Right ventricle myocardium inferior (tissue), 1 donor: ENCODE data around the gene GPX4. TPM values are rescaled to one million over a fixed set of nuclear protein-coding genes. Genes with fewer than 3 reads are reported as not detected.

Experiments used
- ATAC-seq: fragments of 200-7000 bp; cut with Tn5 transposase; one replicate; pipeline ENCODE4 v1.9.1; 2020; ENCODE audit warnings: mild to moderate bottlenecking, moderate library complexity
- DNase-seq: peaks from one replicate; pipeline ENCODE4 v3.0.0; 2021; ENCODE audit errors: missing footprints
- intact Hi-C: fragments of 100-400 bp; cut with DNase I; formaldehyde crosslinking; loops from one replicate; pipeline ENCODE4 v1.11.0; 2022
- total RNA-seq: library from RNA; stranded (reverse); fragmentation: NEBNext Ultra II Directional; extraction: Animal tissue kit (Norgen Biotek cat#: 25700); gene quantifications from one replicate; pipeline ENCODE4 v1.2.1, GENCODE V29; 2021
- donor health status: DM: no; HTN: yes; CAD: no; lungs with severe emphysema.

GPX4 gene
- total RNA-seq, 1 donor from 2014 or later: 361 TPM

DNA sequence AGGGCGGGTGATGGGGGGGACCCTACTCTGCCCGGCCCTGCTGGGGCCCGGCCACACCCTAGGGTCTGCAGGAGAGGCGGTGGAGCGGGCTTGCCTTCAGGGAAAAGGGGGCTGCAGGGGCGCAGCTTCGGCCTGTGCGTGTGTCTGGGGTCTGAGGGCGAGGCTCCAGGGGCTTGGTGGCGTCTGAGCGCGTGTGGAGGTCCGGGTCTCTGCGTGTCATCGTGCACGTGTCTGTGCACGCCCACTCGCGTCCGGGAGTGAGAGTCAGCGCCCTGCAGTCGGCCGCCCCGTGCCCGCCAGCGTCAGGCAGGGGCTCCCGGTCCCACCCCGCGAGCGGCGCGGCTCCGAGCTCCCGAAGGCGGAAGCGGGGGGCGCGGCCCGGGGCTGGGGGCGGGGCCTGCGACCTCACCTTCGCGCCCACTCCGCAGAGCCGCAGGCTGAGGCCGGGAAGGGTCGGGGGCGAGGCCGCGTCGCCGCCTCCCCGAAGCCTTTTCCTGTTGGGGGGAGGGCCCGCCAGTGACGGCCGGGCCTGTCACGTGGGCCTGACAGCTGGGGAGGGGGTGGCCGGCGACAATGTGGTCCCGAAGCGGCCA is 37.0 kb upstream of the GPX4 start, which contains the start of gene ARHGAP45:
ARHGAP45 (plus strand) TSS at position 420 of the 593 bp plus-strand sequence. CDS start 239 bp downstream, outside the sequence.
- intact Hi-C loops: no loop called here
- peak; percentile 67 for DNase-seq
- peak; percentile 15 for ATAC-seq

DNA sequence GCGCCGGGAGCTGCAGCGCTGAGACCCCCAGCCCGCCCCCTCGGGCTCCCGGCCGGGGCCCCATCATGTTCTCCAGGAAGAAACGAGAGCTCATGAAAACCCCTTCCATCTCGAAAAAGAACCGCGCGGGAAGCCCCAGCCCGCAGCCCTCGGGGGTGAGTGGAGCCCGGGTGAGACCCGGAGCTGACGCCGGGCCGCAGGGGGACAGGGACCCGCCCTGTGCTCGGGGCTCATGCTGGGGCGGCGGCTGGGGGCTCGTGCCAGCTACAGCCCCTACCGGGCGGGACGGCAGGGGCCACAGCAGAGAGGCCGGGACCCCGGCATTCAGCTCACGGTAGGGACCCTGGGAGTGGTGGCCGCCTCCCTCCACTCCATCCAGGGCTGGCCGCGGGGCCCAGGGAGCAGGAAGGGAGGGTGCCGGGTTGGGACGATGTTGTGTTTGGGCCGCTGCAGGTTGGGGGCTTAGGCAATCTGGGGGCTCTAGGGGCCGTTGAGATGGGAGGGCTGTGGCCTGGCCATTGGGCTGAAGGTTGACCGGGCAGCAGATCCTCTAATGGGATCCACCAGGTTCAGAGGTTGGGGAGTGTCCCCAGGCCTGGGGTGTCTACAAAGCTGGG is 36.3 kb upstream of the GPX4 start:
- ATAC-seq (peak; percentile 3), DNase-seq (no peak)
- intact Hi-C loops: no loop called here

DNA sequence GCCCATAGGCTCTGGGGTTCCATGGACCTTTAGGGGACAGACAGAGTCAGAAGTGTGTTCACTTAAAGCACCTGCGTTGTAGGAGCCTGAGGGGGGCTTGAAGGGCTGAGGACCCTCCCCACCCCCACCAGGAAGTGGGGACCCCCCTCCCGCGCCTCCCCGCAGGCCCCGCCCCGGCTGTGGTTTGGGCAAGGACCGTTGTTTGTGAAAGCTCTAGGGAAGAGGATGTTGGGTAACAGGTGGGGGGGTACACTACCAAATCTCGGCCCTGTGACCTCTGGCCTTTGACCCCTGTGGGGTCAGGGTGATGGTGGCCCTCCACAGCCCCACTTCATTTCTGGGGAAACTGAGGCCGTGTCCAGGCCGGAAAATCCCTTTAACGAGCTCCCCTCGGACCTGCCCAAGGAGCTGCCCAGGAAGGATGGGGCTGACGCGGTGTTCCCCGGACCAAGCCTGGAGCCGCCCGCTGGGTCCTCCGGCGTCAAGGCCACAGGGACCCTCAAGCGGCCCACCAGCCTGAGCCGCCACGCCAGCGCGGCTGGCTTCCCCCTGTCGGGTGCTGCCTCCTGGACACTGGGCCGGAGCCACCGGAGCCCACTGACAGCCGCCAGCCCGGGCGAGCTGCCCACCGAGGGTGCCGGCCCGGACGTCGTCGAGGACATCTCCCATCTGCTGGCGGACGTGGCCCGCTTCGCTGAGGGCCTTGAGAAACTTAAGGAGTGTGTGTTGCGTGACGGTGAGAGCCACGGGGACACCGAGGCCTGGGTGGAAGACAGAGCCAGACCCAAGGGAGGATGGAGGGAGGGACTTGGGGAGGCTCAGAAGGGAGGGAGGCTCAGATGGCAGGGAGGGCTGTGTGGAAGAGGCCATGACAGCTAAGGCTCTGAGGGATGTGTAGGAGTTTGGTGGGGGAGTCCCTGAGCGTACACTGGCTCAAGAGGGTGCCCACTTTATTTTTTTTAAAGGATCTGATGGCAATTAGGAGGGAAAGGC is 35.5 kb upstream of the GPX4 start:
- ATAC-seq (peak; percentile 37), DNase-seq (peak; percentile 88)
- intact Hi-C loops: no loop called here

DNA sequence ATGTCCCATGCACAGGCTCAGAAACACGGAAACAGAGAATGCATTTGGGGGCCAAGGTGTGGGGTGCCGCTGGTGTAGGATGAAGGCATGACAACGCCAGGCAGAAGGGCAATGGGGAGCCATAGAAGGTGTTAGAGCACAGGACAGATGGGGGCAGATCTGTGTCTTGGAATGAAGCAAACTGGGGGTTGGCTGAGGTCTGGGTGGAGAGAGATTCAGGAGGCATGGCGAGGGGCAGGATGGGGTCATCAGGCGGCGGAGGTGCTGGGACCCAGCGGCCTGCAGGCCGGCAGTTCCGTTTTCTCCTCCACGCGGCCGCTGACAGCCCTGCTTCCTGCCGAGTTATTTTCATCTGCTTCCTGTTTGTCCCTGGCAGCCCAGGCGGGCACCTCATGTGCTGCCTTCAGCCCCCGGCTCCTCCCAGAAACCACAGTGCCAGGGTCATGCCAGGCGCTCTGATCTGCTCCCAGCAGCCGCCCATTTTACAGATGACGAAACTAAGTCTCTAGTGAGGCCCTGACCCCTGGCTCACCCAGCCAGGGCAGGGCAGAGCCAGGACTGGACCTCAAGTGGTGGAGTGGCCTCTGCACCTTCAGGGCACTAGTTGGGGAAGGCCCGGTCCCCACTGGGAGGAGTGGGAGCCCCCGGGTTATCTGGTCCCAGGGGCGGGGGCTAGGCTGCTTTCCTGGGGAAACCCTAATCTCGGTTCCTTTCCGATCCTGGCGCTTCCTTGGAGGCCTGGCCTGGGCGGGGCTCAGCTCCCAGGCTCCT is 34.6 kb upstream of the GPX4 start:
- DNase-seq: peak; percentile 96
- intact Hi-C loops: no loop called here
- ATAC-seq: peak; percentile 42

DNA sequence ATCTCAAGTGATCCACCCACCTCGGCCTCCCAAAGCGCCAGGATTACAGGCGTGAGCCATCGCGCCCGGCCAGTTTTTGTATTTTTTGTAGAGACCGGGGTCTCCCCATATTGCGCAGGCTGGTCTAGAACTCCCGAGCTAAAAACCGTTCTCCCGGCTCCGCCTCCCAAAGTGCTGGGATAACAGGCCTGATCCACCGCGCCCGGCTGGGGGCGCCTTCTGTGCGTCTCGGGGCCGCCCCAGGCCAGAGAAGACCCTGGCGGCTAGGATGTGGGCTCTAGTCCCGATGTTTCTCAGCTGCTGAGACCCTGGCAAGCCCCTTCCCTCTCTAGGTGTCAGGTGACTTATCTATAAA is 33.2 kb upstream of the GPX4 start:
- no peak for ATAC-seq
- DNase-seq: no peak
- intact Hi-C loops: no loop called here

DNA sequence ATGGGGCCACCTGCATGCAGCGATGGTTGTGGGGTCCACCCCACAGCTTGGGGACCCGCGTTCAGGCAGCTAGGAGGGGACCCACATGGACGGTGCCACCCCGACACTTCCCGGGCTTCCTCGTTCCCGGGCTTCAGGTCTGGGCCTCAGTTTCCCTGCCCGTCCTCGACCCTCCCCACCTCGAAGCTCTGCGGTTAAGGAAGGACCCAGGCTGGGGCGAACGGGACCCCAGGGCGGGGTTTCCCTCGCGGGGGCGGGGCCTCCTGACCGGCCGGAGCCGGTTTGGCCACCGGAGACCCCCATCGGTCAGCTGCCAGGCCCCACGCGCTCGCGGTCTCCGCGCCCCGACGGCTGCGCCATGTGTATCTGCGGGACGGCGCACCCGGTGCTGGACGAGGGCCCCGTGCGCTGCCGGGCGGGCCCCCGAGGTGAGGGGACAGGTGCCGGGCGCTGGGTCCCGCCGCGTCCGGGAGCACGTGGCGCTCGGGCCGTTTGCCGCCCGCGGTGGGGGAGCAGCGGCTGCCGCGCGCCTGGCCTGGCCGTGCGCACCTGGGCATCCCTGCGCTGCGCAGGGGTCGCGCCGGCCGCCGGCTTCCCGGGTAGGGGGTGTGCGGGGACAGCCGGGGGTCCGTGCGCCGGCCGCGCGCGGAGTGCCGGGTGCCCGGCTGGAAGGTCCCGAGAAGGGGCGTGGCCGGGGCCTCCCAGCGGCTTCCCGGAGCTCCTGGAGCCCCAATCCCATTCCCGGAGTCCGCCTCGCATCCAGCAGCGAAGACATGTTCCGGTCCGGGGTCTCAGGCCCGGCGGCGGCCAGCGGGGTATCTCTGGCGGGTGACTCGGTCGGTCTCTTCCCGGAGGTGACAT is 32.6 kb upstream of the GPX4 start:
- no peak for ATAC-seq
- peak; percentile 53 for DNase-seq
- intact Hi-C loops: no loop called here

DNA sequence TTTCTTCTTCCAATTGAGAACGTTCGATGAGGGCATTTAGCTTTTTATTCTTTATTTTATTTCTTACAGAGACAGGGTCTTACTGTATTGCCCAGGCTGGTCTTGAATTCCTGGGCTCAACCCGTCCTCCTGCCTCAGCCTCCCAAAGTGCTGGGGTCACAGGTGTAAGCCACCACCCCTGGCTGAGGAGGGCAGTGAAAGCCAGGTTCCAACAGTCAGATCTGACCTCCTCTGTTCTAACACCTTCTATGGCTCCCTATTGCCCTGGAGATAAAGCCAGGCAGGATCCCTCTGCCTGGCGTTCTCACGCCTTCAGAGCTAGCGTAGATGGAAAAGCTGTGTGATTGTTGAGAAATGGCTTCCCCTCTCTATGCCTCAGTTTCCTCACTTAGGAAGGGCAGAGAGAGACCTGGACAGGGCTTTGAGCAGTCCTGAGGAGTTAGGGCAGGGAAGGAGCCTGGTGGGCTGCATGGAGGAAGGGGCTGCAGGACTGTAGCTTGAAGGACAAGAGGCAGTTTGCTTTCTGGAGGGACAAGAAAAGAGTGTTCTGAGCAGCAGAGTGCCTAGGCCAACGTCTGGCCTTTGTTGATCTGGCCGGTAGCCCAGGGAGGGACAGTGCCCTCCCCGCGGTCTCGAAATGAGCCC is 31.3 kb upstream of the GPX4 start:
- intact Hi-C loops: no loop called here
- ATAC-seq (no peak), DNase-seq (no peak)

DNA sequence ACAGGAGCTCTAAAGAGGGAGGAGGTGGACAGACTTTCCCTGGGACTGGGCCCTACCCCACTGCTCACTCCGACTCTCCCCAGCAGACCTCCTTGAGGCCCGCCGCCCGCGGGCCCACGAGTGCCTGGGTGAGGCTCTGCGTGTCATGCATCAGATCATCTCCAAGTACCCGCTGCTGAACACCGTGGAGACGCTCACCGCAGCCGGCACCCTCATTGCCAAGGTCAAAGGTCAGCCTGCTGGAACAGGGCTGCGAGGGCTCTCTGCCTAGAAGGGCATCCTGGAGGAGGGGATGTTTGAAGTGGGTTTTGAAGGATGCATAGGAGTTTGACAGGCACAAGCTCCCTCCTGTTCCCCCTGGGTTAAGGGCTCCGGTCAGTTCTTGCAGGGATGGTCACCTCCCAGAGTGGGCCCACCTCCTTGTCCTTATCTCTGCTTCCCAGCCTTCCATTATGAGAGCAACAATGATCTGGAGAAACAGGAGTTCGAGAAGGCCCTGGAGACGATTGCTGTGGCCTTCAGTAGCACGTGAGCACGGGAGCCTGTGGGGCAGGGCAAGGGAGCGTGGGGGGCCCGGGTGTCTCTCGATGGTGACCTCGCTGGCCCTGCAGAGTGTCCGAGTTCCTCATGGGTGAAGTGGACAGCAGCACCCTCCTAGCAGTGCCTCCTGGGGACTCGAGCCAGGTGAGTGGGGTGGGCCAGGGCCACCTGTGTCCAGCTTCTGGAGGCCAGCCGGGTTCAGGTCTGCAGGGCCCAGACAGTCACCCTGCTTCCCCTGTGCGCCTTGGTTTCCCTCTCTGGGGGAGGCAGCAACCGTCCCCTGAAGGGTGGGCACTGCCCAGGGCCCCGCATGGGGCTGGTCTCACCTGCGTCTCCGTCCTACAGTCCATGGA is 30.5 kb upstream of the GPX4 start:
- intact Hi-C loops: no loop called here
- ATAC-seq: no peak
- no peak for DNase-seq

DNA sequence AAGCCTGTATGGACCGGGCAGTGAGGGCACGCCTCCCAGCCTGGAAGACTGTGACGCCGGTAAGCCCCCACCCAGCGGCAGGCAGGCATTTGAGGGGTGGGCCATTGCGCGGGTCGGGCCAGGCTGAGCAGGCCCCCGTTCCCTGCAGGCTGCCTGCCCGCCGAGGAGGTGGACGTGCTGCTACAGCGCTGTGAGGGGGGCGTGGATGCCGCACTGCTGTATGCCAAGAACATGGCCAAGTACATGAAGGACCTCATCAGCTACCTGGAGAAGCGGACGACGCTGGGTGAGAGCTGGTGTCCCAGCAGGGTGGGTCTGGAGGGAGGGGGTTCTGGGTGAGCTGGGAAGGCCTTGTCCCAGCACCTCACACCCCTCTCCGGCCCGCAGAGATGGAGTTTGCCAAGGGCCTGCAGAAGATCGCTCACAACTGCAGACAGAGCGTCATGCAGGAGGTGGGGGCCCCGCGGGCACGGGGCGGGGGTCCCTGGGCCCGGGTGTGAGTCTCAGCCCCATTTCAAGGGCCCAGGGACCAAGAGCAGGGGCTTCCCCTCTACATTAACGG is 29.8 kb upstream of the GPX4 start:
- intact Hi-C loops: no loop called here
- no peak for DNase-seq
- ATAC-seq: no peak

DNA sequence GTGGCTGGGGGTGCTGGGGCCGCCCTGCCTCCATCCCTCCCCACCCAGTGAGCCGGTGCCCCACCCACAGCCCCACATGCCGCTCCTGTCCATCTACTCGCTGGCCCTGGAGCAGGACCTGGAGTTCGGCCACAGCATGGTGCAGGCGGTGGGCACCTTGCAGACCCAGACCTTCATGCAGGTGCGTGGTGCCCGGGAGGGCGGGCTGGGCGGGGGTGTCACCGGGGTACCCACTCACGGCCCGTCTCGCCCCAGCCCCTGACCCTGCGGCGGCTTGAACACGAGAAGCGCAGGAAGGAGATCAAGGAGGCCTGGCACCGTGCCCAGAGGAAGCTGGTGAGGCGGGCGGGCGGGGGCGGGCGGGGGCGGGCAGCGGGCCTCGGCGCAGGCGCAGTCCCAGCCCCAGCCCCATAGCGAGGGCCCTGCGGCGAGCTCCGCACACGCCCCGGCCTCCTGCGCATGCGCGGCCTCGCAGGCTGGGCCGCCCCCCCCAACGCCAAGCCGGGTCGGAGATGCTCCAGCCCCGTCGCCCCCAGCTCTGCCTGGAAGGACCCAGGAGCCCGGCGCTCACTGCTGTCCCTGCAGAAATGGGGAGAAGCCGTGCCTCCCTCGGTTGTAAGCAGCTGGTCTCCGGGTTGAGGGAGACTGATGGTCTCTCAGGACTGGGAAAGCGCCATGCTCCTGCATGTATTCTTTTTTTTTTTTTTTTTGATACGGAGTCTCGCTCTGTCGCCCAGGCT is 29.1 kb upstream of the GPX4 start:
- ATAC-seq (peak; percentile 40), DNase-seq (peak; percentile 97)
- intact Hi-C loops: no loop called here

DNA sequence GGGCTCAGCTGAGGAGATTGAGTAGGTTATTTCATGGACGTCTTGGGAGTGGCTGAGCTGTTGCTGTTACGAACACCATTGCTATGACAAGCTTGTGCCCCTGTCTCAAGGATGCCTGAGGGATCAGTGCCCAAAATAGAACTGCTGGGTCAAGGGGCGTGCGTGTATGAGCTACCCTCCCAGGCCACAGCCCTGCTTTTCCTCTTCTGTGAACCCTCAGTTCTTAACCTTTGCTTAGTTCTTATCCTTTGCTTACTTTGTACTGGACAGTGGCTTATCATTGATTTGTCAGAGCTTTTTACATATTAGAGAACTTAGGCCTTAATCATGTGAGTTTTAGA is 27.8 kb upstream of the GPX4 start:
- peak; percentile 31 for DNase-seq
- intact Hi-C loops: no loop called here
- no peak for ATAC-seq

DNA sequence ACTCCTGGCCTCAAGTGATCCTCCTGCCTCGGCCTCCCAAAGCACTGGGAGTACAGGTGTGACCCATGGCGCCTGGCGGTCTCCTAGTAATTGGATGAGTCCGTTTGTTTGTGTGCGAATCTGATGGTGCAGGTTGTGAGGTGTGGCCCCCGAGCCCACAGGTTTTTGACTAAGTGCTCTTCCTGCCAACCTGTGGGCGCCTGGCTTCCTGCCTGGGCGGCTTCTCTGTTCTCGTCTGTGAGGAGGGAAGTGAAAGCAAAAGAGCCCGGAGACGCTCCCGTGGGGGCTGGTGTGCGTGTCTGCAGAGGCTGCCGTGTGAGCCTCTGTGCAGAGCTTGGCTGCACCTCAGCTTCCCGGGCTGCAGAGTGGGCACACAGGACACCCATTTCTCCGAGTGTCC is 26.8 kb upstream of the GPX4 start:
- intact Hi-C loops: no loop called here
- no peak for ATAC-seq
- DNase-seq: peak; percentile 90

DNA sequence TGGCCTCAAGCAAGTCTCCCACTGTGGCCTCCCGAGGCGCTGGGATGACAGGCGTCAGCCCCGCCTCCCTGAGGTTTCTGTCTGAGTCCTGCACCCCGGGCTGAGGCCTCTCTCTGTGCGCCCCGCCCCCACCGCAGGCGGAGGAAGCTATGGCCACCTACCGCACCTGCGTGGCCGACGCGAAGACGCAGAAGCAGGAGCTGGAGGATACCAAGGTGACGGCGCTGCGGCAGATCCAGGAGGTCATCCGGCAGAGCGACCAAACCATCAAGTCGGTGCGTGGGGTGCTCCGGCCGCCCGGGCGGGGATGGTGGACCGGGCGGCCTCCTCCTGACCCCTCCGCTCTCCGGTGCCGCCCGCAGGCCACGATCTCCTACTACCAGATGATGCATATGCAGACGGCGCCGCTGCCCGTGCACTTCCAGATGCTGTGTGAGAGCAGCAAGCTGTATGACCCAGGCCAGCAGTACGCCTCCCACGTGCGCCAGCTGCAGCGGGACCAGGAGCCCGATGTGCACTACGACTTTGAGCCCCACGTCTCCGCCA is 24.2 kb upstream of the GPX4 start:
- DNase-seq (peak; percentile 53), ATAC-seq (no peak)
- intact Hi-C loops: no loop called here

DNA sequence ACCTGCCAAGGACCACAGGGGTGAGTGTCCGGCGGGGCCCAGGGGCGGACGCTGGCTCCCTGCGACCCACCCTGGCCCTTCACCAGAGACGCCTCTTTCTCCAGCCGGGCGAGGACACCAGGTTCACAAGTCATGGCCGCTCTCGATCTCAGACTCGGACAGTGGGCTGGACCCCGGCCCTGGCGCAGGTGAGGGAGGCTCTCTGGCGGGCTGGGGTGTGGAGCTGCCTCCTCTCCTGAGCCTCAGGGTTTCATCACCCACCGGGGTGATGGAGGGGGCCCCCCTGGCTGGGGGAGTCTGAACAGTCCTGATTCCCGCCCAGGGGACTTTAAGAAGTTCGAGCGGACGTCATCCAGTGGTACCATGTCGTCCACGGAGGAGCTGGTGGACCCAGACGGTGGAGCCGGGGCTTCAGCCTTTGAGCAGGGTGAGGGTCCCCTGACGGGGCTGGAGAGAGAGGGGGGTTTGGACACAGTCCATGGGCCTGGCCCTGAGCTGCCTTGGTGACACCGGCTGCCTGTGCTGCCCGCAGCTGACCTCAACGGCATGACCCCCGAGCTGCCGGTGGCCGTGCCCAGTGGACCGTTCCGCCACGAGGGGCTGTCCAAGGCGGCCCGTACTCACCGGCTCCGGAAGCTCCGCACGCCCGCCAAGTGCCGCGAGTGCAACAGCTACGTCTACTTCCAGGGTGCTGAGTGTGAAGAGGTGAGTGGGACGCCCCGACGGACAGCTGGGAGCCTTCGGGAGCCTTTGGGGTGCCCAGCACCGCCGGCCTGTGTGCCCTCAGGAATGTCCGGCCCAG is 23.2 kb upstream of the GPX4 start:
- DNase-seq (peak; percentile 69), ATAC-seq (no peak)
- intact Hi-C loops: no loop called here
